ENCODE measurements around the gene FBXL2. TPM values are rescaled to one million over a fixed set of nuclear protein-coding genes. Genes with fewer than 3 reads are reported as not detected.

FBXL2 gene
- total and polyA plus RNA-seq, 11 donors = 0.91 to 5.8 (median 1.8) TPM

DNA sequence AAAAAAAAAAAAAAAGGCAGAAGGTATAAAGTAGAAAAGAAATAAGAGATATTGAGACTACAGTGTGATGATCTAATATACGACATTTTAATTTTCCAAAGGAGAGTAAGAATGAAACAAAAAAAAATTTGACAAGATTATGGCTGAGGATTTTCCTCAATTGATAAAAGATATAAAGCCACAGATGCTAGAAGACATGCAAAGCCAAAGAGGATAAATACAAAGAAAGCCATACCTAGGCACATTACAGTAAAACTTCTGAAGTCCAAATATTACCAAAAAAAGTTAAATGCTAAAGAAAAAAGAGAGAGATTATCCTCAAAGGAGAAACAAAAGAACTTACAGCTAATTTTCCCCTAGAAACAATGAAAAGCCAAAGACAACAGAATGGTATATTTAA lies 38.3 kb upstream of the FBXL2 start:
- Histone ChIP-seq H3K9me3 (peaks cover 0 to 16% (median 0%) of the 10 kb centered on the region in 12 donors), H3K27me3 (no peaks in the 10 kb centered on the region), H3K4me3 (no peak overlapping the region), H3K27ac (no peak overlapping the region), H3K4me1 (no peaks in the 10 kb centered on the region), H3K36me3 (no peaks in the 10 kb centered on the region)
- ATAC-seq (no peak), DNase-seq (no peak)
- 90 to 97% (median 95%) methylated on average over 1 of the region's 1 CpG for WGBS, 4 donors
- intact Hi-C loops (cut with DNase I) = no loop called here
- TF ChIP-seq POLR2A (IDR thresholded peaks at IDR 0.05) = no peak
- TF ChIP-seq, protein P1, sequence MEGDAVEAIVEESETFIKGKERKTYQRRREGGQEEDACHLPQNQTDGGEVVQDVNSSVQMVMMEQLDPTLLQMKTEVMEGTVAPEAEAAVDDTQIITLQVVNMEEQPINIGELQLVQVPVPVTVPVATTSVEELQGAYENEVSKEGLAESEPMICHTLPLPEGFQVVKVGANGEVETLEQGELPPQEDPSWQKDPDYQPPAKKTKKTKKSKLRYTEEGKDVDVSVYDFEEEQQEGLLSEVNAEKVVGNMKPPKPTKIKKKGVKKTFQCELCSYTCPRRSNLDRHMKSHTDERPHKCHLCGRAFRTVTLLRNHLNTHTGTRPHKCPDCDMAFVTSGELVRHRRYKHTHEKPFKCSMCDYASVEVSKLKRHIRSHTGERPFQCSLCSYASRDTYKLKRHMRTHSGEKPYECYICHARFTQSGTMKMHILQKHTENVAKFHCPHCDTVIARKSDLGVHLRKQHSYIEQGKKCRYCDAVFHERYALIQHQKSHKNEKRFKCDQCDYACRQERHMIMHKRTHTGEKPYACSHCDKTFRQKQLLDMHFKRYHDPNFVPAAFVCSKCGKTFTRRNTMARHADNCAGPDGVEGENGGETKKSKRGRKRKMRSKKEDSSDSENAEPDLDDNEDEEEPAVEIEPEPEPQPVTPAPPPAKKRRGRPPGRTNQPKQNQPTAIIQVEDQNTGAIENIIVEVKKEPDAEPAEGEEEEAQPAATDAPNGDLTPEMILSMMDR (IDR thresholded peaks at IDR 0.05) = no peak

DNA sequence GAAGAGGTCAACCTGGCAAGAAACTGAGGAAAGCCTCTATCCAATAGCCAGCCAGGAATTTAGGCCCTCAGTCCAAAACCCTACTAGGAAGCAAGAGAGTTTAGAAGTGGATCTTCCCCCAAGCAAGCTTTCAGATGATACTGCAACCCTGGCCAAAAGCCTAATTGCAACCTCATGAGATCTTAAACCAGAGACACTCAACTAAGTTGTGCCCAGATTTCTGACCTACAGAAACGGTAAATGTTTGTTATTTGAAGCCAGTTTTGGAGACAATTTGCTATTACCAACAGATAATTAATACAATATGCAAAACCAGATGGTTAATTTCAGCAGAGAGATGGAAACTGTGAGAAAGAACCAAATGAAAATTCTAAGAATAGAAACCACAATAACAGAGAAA lies 37.0 kb upstream of the FBXL2 start:
- no peak overlapping the region for H3K4me3 ChIP-seq
- no peaks in the 10 kb centered on the region for H3K36me3 ChIP-seq
- no peaks in the 10 kb centered on the region for H3K27me3 ChIP-seq
- intact Hi-C loops (cut with DNase I) = no loop called here
- peaks cover 0 to 16% (median 0%) of the 10 kb centered on the region in 12 donors for H3K9me3 ChIP-seq
- TF ChIP-seq, protein P1 (IDR thresholded peaks at IDR 0.05) = no peak
- 66 to 74% (median 71%) methylated on average over 1 of the region's 1 CpG for WGBS, 4 donors
- no peaks in the 10 kb centered on the region for H3K4me1 ChIP-seq
- ATAC-seq (no peak), DNase-seq (no peak)
- no peak overlapping the region for H3K27ac ChIP-seq

DNA sequence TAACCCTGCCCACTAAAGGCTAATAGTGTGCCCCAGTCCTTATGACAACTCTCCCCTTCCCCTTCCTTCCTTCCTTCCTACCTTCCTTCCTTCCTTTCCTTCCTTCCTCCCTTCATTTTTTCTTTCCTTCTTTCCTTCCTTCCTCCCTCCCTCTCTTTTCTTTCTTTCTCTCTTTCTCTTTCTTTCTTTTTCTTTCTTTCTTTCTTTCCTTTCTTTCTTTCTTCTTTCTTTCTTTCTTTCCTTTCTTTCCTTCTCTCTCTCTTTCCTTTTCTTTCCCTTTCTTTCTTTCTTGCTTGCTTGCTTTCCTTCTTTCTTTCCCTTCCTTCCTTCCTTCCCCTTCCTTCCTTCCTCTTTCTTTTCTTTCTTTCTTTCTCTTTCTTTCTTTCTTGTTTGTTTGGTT lies 30.5 kb upstream of the FBXL2 start:
- H3K27ac ChIP-seq = no peak overlapping the region
- no peaks in the 10 kb centered on the region for H3K4me1 ChIP-seq
- no peak overlapping the region for H3K4me3 ChIP-seq
- intact Hi-C loops (cut with DNase I) = no loop called here
- H3K36me3 ChIP-seq = no peaks in the 10 kb centered on the region
- DNase-seq (no peak), ATAC-seq (no peak)
- no peaks in the 10 kb centered on the region for H3K27me3 ChIP-seq
- peaks cover 0 to 7% (median 0%) of the 10 kb centered on the region in 12 donors for H3K9me3 ChIP-seq
- TF ChIP-seq, protein P1 (IDR thresholded peaks at IDR 0.05) = no peak
- no peak for TF ChIP-seq POLR2A (IDR thresholded peaks at IDR 0.05)

DNA sequence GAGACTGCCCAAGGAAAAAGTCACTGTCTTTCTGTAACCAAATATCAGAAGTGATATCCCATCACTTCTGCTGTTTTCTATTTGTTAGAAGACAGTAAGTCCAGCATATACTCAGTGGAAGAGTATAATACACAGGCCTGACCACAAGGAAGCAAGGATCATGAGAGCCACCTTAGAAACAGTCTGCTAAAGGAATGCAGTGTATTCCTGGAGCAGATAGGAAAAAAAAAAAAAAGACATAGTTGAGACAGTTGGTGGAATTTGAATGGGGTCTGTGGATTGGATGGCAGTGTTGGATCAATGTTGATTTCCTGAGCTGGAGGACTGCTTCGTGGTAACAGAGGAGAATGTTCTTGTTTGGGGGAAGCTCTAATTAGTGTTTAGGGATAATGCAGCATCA lies 26.5 kb upstream of the FBXL2 start:
- no peak for ATAC-seq
- TF ChIP-seq POLR2A (IDR thresholded peaks at IDR 0.05) = no peak
- TF ChIP-seq, protein P1 (IDR thresholded peaks at IDR 0.05) = no peak
- Histone ChIP-seq H3K27me3 (no peaks in the 10 kb centered on the region), H3K4me1 (no peaks in the 10 kb centered on the region), H3K27ac (no peak overlapping the region), H3K9me3 (no peaks in the 10 kb centered on the region), H3K36me3 (no peaks in the 10 kb centered on the region), H3K4me3 (no peak overlapping the region)
- WGBS, 4 donors = 36 to 60% (median 57%) methylated on average over 1 of the region's 1 CpG
- intact Hi-C loops (cut with DNase I) = no loop called here
- no peak for DNase-seq
